ENCODE results near the gene MLF2. TPM values are rescaled to one million over a fixed set of nuclear protein-coding genes. Genes with fewer than 3 reads are reported as not detected.
A peak's percentile ranks its signal among the peaks of the same experiment; 100 is the strongest.

Gene MLF2
- total RNA-seq, 1 experiment from 2014 or later = 244 TPM

GRCh38 chr12:6765634-6766581 is 13.0 kb upstream of the MLF2 start, which contains the start of gene PTMS:
TSS of gene PTMS (plus strand) at chr12:6766363. CDS start at chr12:6766706, 343 bp downstream.
- Histone ChIP-seq H3K27ac (ENCODE audit: insufficient read length, low read depth, low read length) (no peak within 1 kb of the TSS), H3K56ac (ENCODE audit: insufficient read length, low read depth, low read length) (no peak within 1 kb of the TSS), H3K9ac (ENCODE audit: extremely low read depth, insufficient read length, low read length) (peak within 1 kb of the TSS; percentile 68), H3T11ph (ENCODE audit: low read length) (no peak within 1 kb of the TSS), H2AFZ (ENCODE audit: low read length) (no peak within 1 kb of the TSS), H2BK5ac (ENCODE audit: insufficient read length, low read length) (no peak within 1 kb of the TSS), H4K8ac (replicated peaks; ENCODE audit: insufficient read length, low read depth, low read length) (no peak within 1 kb of the TSS), H3K79me1 (ENCODE audit: insufficient read depth, low read depth, low read length, poor library complexity, severe bottlenecking) (no peaks in the 10 kb centered on the region), H2BK120ac (ENCODE audit: low read depth, low read length, poor library complexity, severe bottlenecking) (no peak within 1 kb of the TSS), H2AK5ac (ENCODE audit: insufficient read length, low read length) (no peak within 1 kb of the TSS), H3K79me2 (ENCODE audit: insufficient read depth, low read length) (peaks cover 11% of the 10 kb centered on the region; the same call in 1 of the 2 replicates), H3K9me3 (ENCODE audit: control insufficient read depth, low read depth, low read length) (no peaks in the 10 kb centered on the region), H4K20me1 (ENCODE audit: control insufficient read depth, insufficient read depth, insufficient read length) (no peaks in the 10 kb centered on the region), H3K4me1 (ENCODE audit: insufficient read depth, low read length) (peaks cover 15% of the 10 kb centered on the region), H3K27me3 (ENCODE audit: insufficient read depth, low read length) (no peaks in the 10 kb centered on the region), H4K5ac (ENCODE audit: insufficient read length, low read depth, low read length) (no peak within 1 kb of the TSS), H3K18ac (ENCODE audit: insufficient read length, low read depth, low read length) (peak within 1 kb of the TSS; percentile 32), H3K4me2 (ENCODE audit: insufficient read depth, insufficient read length, low read length) (peak within 1 kb of the TSS; percentile 87), H2BK20ac (ENCODE audit: low read depth, low read length, poor library complexity, severe bottlenecking) (no peak within 1 kb of the TSS), H3K14ac (ENCODE audit: insufficient read depth, low read length) (peak within 1 kb of the TSS; percentile 74), H3K4ac (ENCODE audit: low read depth, low read length) (no peak within 1 kb of the TSS; the same call in 1 of the 2 replicates), H2BK12ac (ENCODE audit: insufficient read length, low read depth, low read length) (peak within 1 kb of the TSS; percentile 24), H3K23me2 (ENCODE audit: insufficient read length, low read depth, low read length, poor library complexity, severe bottlenecking) (peaks cover 27% of the 10 kb centered on the region), H4K91ac (ENCODE audit: insufficient read length, low read depth, low read length) (no peak within 1 kb of the TSS), H3K23ac (ENCODE audit: insufficient read length, low read depth, low read length) (no peak within 1 kb of the TSS), H2BK15ac (ENCODE audit: low read depth, low read length) (no peak within 1 kb of the TSS)
- H3K9me3 Mint-ChIP-seq = no peaks in the 10 kb centered on the region
- TF ChIP-seq CTCF (conservative IDR thresholded peaks at IDR 0.05) = no peak
- peaks cover 3% of the 10 kb centered on the region for H3K27me3 Mint-ChIP-seq (ENCODE audit: low read depth)
- peak within 1 kb of the TSS; percentile 82 to 92 for H3K4me3 Mint-ChIP-seq
- H3K27ac Mint-ChIP-seq = peak within 1 kb of the TSS; percentile 78 to 92 (median 89)
- peaks cover 17 to 22% (median 17%) of the 10 kb centered on the region in 3 experiments for H3K36me3 Mint-ChIP-seq (ENCODE audit: insufficient read depth in 1 of 3, low read depth in 3 of 3)
- peak; percentile 97 for DNase-seq
- WGBS (ENCODE audit: extremely low coverage, insufficient read length, low lambda C conversion rate) = no CpG with 5 or more reads among the region's 63 CpGs
- H3K4me1 Mint-ChIP-seq = peaks cover 48 to 69% of the 10 kb centered on the region in 2 experiments

Measured in H9 (cell line).